Activated gamma-delta T cell (primary cell): Measurements from ENCODE around the gene ANKRD13B.
"Not testable (repeated sequence)": the region's sequence is repeated elsewhere in the genome, so short reads cannot be mapped to it uniquely, and the experiment has no call there.

Source experiments
- DNase-seq: peaks from one replicate; lab custom pipeline; 2025; lab: John Stamatoyannopoulos, UW
- total RNA-seq, 2 donors: gene quantifications; one replicate each; lab custom pipeline; 2026; lab: John Stamatoyannopoulos, UW

ANKRD13B gene
- 1.6 to 2.2 reads per million in 2 donors for total RNA-seq

GRCh38 chr17:29592850-29593551 is at the start of gene ANKRD13B:
ANKRD13B (plus strand) TSS chr17:29593132; CDS start chr17:29593622, 490 bp downstream.
- no peak for DNase-seq

GRCh38 chr17:29544066-29544465 is 48.9 kb upstream of the ANKRD13B start:
- DNase-seq = no peak

GRCh38 chr17:29546085-29546484 is 46.8 kb upstream of the ANKRD13B start:
- DNase-seq = no peak

GRCh38 chr17:29546830-29547229 is 46.1 kb upstream of the ANKRD13B start:
- DNase-seq = no peak

- DNase-seq = no peak
These were observed 43.6 kb upstream of the ANKRD13B start for GRCh38 chr17:29549177-29549923.

GRCh38 chr17:29555840-29556239 is 37.1 kb upstream of the ANKRD13B start:
- no peak for DNase-seq

GRCh38 chr17:29557085-29557738 is 35.7 kb upstream of the ANKRD13B start:
- no peak for DNase-seq

GRCh38 chr17:29557739-29558116 is 35.2 kb upstream of the ANKRD13B start:
- no peak for DNase-seq

GRCh38 chr17:29558139-29558538 is 34.8 kb upstream of the ANKRD13B start:
- DNase-seq = not testable (repeated sequence)

GRCh38 chr17:29559640-29560039 is 33.3 kb upstream of the ANKRD13B start:
- DNase-seq = no peak

GRCh38 chr17:29560316-29560715 is 32.6 kb upstream of the ANKRD13B start:
- DNase-seq = no peak

- no peak for DNase-seq
These were observed 31.1 kb upstream of the ANKRD13B start for GRCh38 chr17:29561554-29562517.

GRCh38 chr17:29562615-29563014 is 30.3 kb upstream of the ANKRD13B start:
- no peak for DNase-seq

GRCh38 chr17:29563816-29564215 is 29.1 kb upstream of the ANKRD13B start:
- DNase-seq = no peak

- DNase-seq = peak; percentile 41
These were observed 27.1 kb upstream of the ANKRD13B start for GRCh38 chr17:29565643-29566472.

GRCh38 chr17:29566473-29567303 is 26.2 kb upstream of the ANKRD13B start, which contains the start of gene ABHD15:
ABHD15 (minus strand) TSS chr17:29567037; CDS start chr17:29566966, 71 bp downstream.
- peak; percentile 54 for DNase-seq

GRCh38 chr17:29567304-29567553 is 25.7 kb upstream of the ANKRD13B start:
- no peak for DNase-seq

GRCh38 chr17:29567554-29568330 is 25.2 kb upstream of the ANKRD13B start:
- DNase-seq = peak; percentile 59
